ENCODE measurements around the gene MAP3K5. TPM values are rescaled to one million over a fixed set of nuclear protein-coding genes. Genes with fewer than 3 reads are reported as not detected.

MAP3K5 gene
- polyA plus RNA-seq, 3 donors = 9.6 to 12.0 (median 11.1) TPM

DNA sequence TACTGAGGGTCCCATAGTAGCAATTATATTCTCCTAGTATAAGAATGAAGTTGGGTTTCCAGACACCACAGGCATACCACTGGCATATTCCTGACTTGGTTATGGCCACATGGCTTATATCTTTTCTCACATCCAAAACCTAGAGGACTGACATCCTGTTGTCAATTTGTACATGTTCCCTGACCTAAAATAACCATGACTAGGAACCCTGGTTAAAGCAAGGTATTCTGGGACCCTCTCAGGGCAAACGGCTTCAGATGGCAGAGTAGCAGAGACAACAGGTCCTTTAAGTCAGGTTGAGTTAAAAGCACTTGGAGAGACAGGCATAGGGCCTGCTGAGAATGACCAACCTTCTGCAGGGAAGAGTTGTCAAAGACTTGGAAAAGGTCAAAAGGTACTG lies 12.6 kb downstream of the MAP3K5 start:
- Histone ChIP-seq H3K36me3 (replicated peaks in 1 of 2; ENCODE audit: control insufficient read depth in 1 of 2, insufficient read depth in 2 of 2, low read length in 2 of 2) (no peaks in the 10 kb centered on the region), H3K4me3 (replicated peaks in 1 of 3; ENCODE audit: low read depth in 2 of 3, low read length in 3 of 3) (no peak overlapping the region), H2AFZ (ENCODE audit: insufficient read depth, low read depth, low read length, poor library complexity, severe bottlenecking) (no peak overlapping the region), H3K9me3 (replicated peaks in 1 of 2; ENCODE audit: control insufficient read depth in 1 of 2, insufficient read depth in 1 of 2, low read length in 2 of 2) (no peaks in the 10 kb centered on the region), H3K27me3 (ENCODE audit: control insufficient read depth in 2 of 2, insufficient read depth in 2 of 2, low read length in 2 of 2) (no peaks in the 10 kb centered on the region), H3K4me2 (replicated peaks; ENCODE audit: extremely low read depth, low read length, poor library complexity, severe bottlenecking) (no peak overlapping the region), H3K79me2 (ENCODE audit: insufficient read depth, low read length) (peaks cover 96% of the 10 kb centered on the region), H3K4me1 (ENCODE audit: control insufficient read depth in 1 of 2, insufficient read depth in 2 of 2, low read length in 2 of 2) (peaks cover 58 to 75% of the 10 kb centered on the region in 2 donors), H3K27ac (ENCODE audit: low read depth in 1 of 2, low read length in 2 of 2) (no peak overlapping the region), H4K20me1 (ENCODE audit: insufficient read depth, low read length) (peaks cover 6% of the 10 kb centered on the region), H3K9ac (ENCODE audit: insufficient read depth, low read length, poor library complexity, severe bottlenecking) (no peak overlapping the region)
- TF ChIP-seq, protein P1, sequence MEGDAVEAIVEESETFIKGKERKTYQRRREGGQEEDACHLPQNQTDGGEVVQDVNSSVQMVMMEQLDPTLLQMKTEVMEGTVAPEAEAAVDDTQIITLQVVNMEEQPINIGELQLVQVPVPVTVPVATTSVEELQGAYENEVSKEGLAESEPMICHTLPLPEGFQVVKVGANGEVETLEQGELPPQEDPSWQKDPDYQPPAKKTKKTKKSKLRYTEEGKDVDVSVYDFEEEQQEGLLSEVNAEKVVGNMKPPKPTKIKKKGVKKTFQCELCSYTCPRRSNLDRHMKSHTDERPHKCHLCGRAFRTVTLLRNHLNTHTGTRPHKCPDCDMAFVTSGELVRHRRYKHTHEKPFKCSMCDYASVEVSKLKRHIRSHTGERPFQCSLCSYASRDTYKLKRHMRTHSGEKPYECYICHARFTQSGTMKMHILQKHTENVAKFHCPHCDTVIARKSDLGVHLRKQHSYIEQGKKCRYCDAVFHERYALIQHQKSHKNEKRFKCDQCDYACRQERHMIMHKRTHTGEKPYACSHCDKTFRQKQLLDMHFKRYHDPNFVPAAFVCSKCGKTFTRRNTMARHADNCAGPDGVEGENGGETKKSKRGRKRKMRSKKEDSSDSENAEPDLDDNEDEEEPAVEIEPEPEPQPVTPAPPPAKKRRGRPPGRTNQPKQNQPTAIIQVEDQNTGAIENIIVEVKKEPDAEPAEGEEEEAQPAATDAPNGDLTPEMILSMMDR (IDR thresholded peaks at IDR 0.05) = no peak
- H3K36me3 Mint-ChIP-seq = peaks cover 2 to 10% of the 10 kb centered on the region in 2 donors
- peaks cover 0 to 2% (median 0%) of the 10 kb centered on the region in 3 donors for H3K27me3 Mint-ChIP-seq (ENCODE audit: low read depth in 3 of 3)
- peaks cover 64% of the 10 kb centered on the region for H3K4me1 Mint-ChIP-seq
- 90% methylated on average over 1 of the region's 1 CpG for WGBS (ENCODE audit: insufficient coverage)
- H3K27ac Mint-ChIP-seq = peak overlapping the region in 2 of 7 donors; percentile 46 to 71
- DNase-seq = no peak
- intact Hi-C loops (cut with micrococcal nuclease) = loop anchor here in 1 of 2 donors (10.0 kb wide), 2 partner anchors 455 to 495 kb away; partner anchors contain the start of gene BCLAF1
- H3K4me3 Mint-ChIP-seq = no peak overlapping the region
- H3K9me3 Mint-ChIP-seq = peaks cover 0 to 2% (median 0%) of the 10 kb centered on the region in 7 donors

DNA sequence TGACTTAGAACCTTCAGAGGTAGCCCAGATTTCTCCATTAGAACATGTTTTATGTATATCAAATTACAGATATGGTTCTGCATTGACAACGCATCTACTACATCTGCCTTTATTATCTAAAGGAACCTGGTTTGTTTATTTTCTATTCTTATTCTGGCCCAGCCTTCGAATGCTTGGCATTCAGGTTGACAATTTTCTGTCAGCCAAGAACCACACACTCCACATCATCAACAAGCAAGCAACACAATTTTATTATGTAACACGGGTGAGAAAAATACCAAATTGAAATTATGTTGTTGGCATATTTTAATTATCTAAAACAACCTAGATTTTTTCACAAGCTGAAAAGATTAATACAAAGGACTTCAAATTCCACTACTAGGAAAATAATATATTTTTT lies 14.6 kb downstream of the MAP3K5 start:
- WGBS (ENCODE audit: insufficient coverage) = no CpG with 5 or more reads among the region's 3 CpGs
- intact Hi-C loops (cut with micrococcal nuclease) = no loop called here
- Histone ChIP-seq H2AFZ (ENCODE audit: insufficient read depth, low read depth, low read length, poor library complexity, severe bottlenecking) (no peak overlapping the region), H3K27me3 (ENCODE audit: control insufficient read depth in 2 of 2, insufficient read depth in 2 of 2, low read length in 2 of 2) (no peaks in the 10 kb centered on the region), H3K4me2 (replicated peaks; ENCODE audit: extremely low read depth, low read length, poor library complexity, severe bottlenecking) (no peak overlapping the region), H3K36me3 (replicated peaks in 1 of 2; ENCODE audit: control insufficient read depth in 1 of 2, insufficient read depth in 2 of 2, low read length in 2 of 2) (no peaks in the 10 kb centered on the region), H4K20me1 (ENCODE audit: insufficient read depth, low read length) (peaks cover 6% of the 10 kb centered on the region), H3K27ac (ENCODE audit: low read depth in 1 of 2, low read length in 2 of 2) (no peak overlapping the region), H3K9ac (ENCODE audit: insufficient read depth, low read length, poor library complexity, severe bottlenecking) (no peak overlapping the region), H3K9me3 (replicated peaks in 1 of 2; ENCODE audit: control insufficient read depth in 1 of 2, insufficient read depth in 1 of 2, low read length in 2 of 2) (no peaks in the 10 kb centered on the region), H3K4me1 (ENCODE audit: control insufficient read depth in 1 of 2, insufficient read depth in 2 of 2, low read length in 2 of 2) (peaks cover 61 to 76% of the 10 kb centered on the region in 2 donors), H3K4me3 (replicated peaks in 1 of 3; ENCODE audit: low read depth in 2 of 3, low read length in 3 of 3) (no peak overlapping the region), H3K79me2 (ENCODE audit: insufficient read depth, low read length) (peaks cover 94% of the 10 kb centered on the region)
- H3K27me3 Mint-ChIP-seq (ENCODE audit: low read depth in 3 of 3) = no peaks in the 10 kb centered on the region
- no peak overlapping the region for H3K27ac Mint-ChIP-seq
- TF ChIP-seq, protein P1 (IDR thresholded peaks at IDR 0.05) = no peak
- DNase-seq = no peak
- no peak overlapping the region for H3K4me3 Mint-ChIP-seq
- H3K4me1 Mint-ChIP-seq = peaks cover 69% of the 10 kb centered on the region
- H3K9me3 Mint-ChIP-seq = no peaks in the 10 kb centered on the region
- H3K36me3 Mint-ChIP-seq = peaks cover 5 to 7% of the 10 kb centered on the region in 2 donors

All from CD14-positive monocyte (primary cell).